GM12864 (cell line): Measurements from ENCODE around the gene RBM26.

ENCODE experiments used
- DNase-seq: peaks from one replicate; pipeline ENCODE4 v3.0.0-alpha.2; 2011; ENCODE audit warnings: low read depth
- H3K4me3 ChIP-seq: 2 replicates; pipeline ENCODE4 v1.5.1; 2011; ENCODE audit warnings: mild to moderate bottlenecking, low read depth, low read length, control low read depth
- CTCF ChIP-seq: IDR thresholded peaks from 2 replicates; pipeline ENCODE4 v1.5.1; 2011; ENCODE audit warnings: low read depth, mild to moderate bottlenecking, moderate library complexity, low read length, control low read depth, inconsistent platforms; ENCODE audit errors: missing control alignments

RBM26 gene

GRCh38 chr13:79382545-79383275 lies 23.3 kb downstream of the RBM26 start:
- no peak overlapping the region for H3K4me3 ChIP-seq
- DNase-seq = no peak
- no peak for TF ChIP-seq CTCF

DNA sequence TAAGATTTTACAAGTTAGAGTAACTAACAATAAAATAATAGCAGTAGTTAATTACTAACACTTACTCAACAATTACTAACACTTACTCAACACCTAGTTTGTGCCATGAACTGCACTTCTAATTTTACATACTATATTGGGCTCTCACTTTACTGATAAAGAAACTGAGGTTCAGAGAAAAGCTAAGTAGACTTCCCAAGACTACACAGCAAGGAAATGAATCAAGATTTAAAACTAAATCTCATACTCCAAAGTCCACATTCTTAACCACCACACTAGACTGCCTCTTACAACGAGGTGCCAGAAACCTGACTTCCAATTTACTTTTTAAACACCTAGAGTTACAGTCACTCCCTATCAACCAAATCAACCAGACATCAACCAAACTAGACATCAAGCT lies 25.1 kb downstream of the RBM26 start:
- DNase-seq = no peak
- no peak for TF ChIP-seq CTCF
- no peak overlapping the region for H3K4me3 ChIP-seq

- H3K4me3 ChIP-seq = no peak overlapping the region
- no peak for TF ChIP-seq CTCF
- DNase-seq = no peak
Measured at GRCh38 chr13:79379274-79379673, 26.8 kb downstream of the RBM26 start.

DNA sequence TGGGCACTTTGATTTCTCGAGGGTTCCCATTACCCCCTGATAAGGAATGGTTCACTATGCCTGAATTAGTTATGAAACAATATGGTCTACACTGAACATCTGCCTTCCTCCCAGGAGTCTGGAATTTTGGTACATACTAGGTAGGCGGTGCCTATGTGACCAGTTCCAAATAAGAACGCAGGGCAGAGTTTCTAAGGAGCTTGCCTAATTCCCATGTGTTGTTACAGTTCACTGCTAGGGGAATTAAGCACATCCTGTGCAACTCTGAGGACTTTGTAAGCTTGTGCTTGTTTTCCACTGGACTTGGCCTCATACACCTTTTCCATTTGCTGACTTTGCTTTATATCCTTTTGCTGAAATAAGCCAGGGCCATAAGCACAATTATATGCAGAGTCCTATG lies 29.2 kb downstream of the RBM26 start:
- TF ChIP-seq CTCF = no peak
- H3K4me3 ChIP-seq = no peak overlapping the region
- DNase-seq = no peak

DNA sequence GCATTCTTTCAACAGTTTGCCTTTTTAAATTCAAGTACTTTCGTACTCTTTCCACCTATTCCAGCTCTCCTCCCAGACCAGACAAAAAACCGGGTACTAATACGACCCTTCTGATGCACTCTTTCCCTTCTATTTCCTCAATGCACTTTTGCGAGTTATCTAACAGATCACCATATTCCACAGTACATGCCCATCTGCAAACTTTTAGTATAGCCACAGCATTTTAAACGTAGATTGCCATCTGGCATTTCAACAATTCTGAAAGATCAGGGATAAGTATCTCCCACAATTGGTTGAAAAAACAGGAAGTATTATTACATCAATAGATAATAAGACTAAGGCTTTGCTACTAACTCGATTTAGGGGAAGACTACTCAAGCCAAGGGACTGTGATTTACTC lies 31.5 kb downstream of the RBM26 start:
- no peak for TF ChIP-seq CTCF
- H3K4me3 ChIP-seq = no peak overlapping the region
- no peak for DNase-seq

GRCh38 chr13:79373916-79374315 lies 32.1 kb downstream of the RBM26 start:
- H3K4me3 ChIP-seq = no peak overlapping the region
- no peak for TF ChIP-seq CTCF
- no peak for DNase-seq

DNA sequence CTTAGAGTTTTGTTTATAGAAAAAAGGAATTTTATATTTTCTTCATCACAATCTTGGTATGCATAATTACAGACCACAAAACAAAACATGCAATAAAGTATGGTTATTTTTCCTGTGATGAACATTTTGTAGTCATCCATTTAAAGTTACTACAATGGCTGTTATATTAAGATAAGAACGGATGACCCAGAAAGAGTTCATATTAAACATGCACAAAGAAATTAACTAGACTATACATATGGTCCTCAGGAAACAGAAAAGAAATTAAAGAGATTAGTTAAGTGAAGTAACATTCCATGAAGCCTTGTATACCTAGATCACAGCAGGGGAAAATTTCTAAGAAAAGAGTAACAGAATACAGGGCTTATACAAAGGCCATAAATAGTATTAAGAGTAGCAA lies 36.8 kb downstream of the RBM26 start:
- H3K4me3 ChIP-seq = no peak overlapping the region
- TF ChIP-seq CTCF = no peak
- no peak for DNase-seq
